LoVo (cell line): ENCODE measurements around the gene CYP21A2.
A peak's percentile ranks its signal among the peaks of the same experiment; 100 is the strongest.

Source experiments
- DNase-seq: peaks from one replicate; pipeline ENCODE4 v3.0.0-alpha.2; 2016; ENCODE audit warnings: low spot score

CYP21A2 gene

GRCh38 chr6:32083812-32084768, 45.9 kb downstream of the CYP21A2 start:
- DNase-seq, result no peak

DNA sequence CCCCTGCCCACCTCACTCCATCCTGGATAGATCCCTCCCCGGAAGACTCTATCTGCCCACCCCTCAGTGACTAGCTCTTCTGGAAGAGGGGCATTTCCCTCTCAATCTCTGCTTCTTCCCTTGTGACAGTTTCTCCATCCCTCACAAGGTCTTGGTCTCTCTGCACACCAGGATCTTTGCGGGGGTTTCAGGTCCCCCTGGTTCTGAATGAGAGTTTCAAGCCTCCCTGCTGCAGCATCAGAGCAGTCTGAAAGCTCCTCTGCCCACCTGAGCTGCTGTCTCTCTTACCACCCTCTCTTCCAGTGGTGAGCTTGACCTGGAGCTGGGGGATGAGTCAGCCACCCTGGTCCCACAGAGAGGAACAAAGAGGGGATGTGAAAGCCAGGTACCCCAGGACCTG, 46.6 kb downstream of the CYP21A2 start:
- no peak for DNase-seq

DNA sequence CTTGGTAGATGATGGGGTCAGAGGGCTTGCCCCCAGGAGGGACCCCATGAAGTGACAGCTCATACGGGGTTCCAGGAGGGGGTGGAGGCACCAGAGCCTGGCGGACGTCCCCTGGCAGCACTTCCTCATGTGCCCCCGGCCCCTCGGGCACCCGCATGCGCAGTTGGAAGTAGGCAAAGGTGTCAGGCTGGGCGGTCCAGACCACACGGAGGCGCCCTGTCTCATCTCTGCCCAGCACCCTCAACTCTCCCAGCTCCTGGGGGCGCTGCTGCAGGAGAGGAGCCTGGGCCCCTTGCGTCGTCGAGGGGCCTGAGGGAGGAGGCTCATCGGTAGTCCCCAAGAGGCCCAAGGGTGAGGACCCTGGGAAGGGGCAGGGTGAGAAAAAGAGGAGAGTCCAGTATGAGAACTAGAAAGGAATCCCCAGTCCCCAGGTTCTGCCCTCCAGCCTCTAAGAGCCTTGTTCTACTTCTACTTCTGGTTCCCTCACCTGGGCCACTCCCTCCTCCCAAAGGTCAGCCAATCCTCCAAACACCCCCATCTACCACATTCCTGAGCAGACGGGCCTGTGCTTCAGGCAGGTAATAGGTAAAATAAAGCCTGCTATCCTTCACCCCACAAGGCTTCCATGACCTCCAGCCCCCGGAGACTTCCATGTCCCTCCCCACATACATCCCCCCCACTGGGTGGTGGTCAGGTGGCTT, 47.7 kb downstream of the CYP21A2 start:
- no peak for DNase-seq

GRCh38 chr6:32086661-32087573, 48.7 kb downstream of the CYP21A2 start:
- DNase-seq, result no peak

DNA sequence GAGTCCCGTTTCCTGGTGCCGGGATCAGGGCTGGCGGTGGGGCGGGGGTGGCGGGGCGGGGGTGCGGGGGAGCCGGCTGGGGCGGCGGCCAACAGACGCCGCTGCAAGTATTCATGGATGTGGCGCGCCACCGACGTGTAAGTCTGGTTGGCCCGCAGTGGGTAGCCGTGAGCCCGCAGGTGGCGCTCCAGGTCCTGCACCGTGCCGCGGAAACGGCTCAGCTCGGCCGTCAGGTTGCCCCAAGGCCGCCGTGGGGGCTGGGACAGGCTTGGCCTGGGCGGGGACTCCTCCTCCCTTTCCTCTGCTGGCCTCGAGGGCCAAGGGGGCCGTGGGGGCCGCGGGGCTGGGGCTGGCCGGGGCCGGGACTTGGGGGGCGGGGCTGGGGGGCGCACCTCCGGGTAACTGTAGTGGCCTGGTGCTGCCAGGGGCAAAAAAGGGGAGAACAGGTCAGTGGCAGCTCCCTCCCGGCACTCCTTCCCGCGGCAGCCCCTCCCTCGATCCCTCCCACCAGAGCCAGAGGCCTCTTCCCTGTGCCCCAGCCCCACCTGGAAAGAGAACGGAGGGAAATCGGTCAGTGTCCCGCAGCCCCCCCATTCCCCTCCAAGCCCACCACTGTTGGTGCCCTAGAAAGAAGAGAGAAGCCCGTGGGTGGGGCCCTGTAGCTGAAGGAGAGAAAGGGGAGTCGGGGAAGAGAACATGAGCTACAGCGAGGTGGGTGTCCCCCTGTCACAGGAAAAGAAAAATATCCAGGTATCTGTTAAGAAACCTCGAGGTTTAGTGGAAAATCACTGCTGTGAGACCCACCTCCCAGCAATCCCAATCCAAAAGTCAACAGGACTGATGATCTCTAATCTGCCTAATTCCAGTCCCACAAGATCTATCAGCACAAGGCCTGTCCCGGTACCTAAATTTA, 49.6 kb downstream of the CYP21A2 start:
- DNase-seq, result peak; percentile 64

DNA sequence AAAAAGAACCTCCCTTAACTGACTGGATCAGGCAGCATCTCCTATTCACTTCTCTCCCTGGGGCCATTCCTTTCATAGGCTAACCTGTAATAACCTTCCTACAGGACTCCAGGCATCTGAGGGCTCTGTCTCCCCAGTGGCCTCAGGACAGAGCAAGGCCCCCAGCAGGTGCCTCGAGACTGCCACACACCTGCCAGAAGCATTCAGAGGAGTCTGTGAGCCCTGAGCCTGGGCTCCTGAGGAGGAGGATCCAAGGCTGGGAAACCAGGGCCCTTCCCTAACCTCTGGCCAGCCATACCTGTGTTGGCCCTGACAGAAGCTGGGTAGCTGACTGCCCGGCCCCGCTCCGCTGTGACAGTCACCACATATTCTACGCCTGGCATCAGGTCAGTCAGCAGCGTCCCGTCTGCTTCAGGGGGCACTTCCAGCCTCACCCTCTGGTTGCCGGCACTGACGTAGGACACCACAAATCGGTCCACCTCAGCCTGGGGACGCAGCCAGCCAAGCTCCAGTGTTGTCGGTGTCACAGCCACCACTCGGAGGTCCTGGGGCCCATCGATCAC, 50.4 kb downstream of the CYP21A2 start:
- no peak for DNase-seq

- no peak for DNase-seq
These were observed 51.0 kb downstream of the CYP21A2 start for GRCh38 chr6:32089082-32089828.
